Glomerular visceral epithelial cell (primary cell): ENCODE results near the gene KRT6C.

Experiments used
- DNase-seq: peaks from one replicate; pipeline ENCODE4 v3.0.0-alpha.2; 2016; ENCODE audit errors: extremely low spot score

Gene KRT6C

GRCh38 chr12:52434760-52435530 is 38.7 kb downstream of the KRT6C start:
- no peak for DNase-seq

GRCh38 chr12:52434081-52434733 is 39.4 kb downstream of the KRT6C start, which contains the start of gene KRT75:
KRT75 (minus strand) TSS chr12:52434371; CDS start chr12:52434304, 67 bp downstream.
- DNase-seq, result no peak

- DNase-seq, result no peak
Observed at GRCh38 chr12:52433501-52434080, 40.0 kb downstream of the KRT6C start.

- no peak for DNase-seq
Observed at GRCh38 chr12:52432559-52433207, 40.9 kb downstream of the KRT6C start.

- DNase-seq, result no peak
Observed at GRCh38 chr12:52428121-52428520, 45.5 kb downstream of the KRT6C start.

GRCh38 chr12:52427083-52427482 is 46.5 kb downstream of the KRT6C start:
- DNase-seq, result no peak

GRCh38 chr12:52426034-52426433 is 47.6 kb downstream of the KRT6C start:
- DNase-seq, result no peak

GRCh38 chr12:52425466-52425865 is 48.1 kb downstream of the KRT6C start:
- DNase-seq, result no peak

GRCh38 chr12:52423661-52424500 is 49.7 kb downstream of the KRT6C start:
- DNase-seq, result no peak

- DNase-seq, result no peak
Observed at GRCh38 chr12:52423035-52423434, 50.6 kb downstream of the KRT6C start.

GRCh38 chr12:52419656-52420055 is 53.9 kb downstream of the KRT6C start:
- DNase-seq, result peak; percentile 64

- no peak for DNase-seq
Observed at GRCh38 chr12:52418576-52419110, 55.0 kb downstream of the KRT6C start.
